ENCODE data around the gene HS3ST3A1.

The HS3ST3A1 gene

DNA sequence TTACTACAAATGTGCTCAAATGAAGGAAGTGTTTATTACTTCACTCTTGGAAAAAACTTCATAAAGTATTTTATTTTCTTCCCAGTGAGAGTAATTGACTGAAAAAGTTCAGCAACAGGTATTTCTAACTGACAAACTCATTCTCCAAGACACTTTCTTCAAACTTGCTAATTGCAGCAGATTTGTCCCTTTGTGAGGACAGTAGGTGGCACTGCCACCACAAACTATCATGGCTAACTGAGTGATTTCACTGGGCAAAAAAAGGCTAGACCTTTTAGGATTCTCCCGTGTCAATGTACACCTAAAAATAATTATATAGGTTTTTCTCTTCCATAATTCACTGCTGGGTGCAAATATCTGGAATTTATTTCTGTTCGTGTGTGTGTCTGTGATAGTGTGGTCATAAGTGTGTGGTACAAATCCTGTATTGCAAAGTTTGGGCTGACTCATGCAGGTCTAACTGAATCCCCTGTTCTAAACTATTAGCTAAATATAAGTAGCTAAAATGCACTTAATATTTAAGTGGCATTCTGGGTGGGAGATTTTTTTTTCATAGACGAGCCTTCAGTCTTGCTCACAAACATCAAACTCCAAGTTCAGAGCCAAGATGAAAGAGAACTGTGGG, 3.9 kb downstream of the HS3ST3A1 start:
- DNase-seq = no peak

DNA sequence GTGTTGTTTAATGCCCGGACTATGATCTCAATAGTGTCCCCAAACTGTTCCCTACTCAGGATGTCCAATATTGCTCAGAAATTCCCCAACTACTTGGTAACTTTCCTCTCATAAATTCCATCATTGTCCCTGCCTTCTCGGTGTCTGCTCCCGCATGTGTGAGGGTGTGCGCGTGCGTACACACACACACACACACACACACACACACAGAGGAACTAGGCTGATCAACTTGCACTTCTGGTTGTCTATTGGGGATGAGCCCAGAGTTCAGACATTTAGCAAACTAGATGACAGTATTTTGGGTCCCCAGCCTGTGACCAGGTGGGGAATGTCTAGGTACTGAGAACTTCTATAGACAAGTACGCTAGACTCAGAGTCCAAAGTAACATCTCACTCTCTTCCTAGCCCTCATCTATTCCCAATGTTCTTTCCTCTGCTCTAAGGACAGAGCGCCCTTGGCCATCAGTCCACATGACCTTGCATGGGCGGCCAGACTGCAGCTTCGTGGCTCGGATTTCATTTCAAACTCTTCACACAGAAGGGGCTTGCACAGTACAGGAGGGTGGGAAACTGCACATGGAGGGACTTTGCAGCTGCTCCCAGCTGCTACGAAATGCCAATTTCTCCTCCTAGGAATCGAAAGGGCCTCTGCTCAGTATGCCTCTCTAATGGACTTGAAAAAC, 5.3 kb downstream of the HS3ST3A1 start:
- DNase-seq = no peak

DNA sequence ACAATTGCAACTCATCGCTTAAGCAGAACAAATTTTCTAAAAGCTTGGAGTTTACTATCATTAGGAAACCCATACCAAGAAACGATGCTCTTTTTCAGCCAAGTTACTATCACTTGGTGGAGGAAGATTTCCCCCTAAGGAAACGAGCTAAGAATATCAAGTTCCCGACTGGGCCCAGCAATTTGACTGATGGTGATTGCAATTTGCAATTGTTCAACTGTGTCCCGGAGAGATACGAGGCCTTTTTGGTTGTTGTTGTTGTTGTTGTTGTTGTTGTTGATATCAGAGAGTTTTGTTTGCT, 6.2 kb downstream of the HS3ST3A1 start:
- DNase-seq = no peak

DNA sequence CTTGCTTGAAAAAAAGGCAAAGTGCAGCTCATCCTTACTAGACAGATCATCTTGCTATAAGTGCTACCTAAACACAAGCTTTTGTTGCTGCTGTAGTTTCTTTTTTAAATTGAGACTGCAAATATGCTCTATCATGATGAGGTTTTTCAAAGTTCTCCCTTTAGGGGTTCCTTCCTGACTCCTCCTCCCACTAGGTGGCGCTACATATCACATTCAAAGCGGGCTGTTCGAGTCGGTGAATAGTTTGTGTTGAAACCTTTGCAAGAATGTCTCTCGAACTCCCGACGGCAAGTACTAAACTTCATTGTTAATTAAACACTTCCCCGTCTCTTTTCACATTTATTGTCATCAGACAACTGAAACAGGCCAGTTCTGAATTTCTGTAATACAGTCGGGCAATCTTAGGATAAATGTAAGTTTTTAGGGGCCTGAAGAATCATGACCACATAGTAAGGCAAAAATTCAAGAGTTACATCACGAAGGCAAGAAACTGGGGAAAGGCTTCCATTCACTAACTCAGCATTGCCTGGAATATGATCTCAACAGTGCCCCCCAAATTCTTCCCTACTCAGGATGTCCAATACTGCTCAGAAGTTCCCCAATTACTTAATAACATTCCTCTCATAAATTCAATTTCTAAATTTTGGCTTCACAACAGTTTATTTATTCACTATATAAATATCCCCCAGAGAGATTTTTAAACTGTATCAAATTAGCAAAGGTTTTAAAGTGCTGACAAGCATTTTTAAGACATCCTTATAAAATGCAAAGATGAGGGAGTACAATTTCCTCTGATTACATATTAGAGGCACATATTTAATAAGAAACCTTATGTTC, 6.7 kb downstream of the HS3ST3A1 start:
- DNase-seq = peak; percentile 79 to 86

DNA sequence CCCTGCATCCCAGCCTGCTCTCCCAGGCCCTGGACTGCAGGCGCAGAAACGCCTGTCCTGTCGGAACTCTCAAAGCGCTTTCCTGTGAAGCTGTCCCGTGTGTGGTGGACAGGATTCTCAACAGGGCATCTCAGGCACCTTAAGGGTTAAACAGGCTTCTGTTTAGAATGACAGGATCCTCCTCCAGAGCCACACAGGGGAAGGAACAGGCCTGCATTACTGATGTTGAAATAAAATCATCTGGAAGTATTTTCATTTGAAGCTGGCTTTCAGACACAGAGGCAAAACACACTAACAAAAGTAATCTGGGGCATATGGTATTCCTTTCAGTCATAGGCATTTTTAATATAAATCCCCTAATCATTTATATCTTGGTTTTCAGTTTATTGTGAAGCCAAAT, 7.4 kb downstream of the HS3ST3A1 start:
- DNase-seq = no peak

DNA sequence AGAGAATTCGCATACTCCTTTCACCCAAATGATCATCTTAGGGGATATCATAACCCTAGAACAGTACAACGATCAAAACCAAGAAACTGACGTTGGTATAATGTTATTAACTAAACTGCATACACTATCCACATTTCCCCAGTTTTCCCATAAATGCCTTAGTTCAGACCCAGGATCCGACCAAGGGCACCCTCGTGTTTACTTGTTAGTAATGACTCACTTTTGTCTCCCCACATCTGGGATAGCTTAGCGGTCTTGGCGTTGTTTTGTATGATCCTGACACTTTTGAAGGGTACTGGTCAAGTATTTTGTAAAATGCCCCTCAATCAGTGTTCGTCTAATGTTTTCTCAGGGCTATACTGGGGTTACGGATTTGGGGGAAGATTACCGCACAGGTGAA, 8.0 kb downstream of the HS3ST3A1 start:
- DNase-seq = no peak

DNA sequence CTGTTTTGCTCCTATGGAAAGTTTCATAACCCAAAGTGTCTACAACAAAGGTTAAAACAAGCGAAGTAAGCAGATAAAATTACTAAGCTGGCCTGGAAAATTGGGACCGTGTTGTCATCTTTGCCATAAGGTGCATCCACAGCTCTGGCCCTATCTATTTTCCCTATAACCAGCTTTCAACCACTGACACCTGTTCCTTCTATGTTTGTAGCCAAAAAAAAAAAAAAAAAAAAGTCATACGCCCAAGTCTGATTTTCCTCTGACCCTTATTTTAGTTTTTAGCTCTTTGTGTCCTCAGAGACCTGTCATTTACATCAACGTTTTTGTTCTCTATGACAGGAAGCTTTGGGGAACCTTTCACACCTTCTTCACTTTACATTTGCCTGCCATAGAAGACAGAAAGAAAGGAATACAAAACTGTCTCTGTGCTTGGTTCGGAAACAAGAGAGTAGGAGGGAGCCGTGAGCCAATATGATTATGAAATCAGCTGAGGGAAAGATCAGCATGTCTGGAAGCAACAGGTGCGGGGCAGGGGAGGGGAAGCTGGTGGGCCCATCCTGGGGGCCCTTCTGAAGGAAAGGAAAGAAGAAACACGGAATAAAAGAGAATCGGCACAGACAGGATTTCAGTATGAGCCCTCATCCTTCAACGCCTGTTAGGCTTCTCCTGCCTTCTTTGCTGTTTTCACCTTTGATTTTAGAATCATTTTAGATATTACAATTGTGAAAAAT, 8.5 kb downstream of the HS3ST3A1 start:
- no peak for DNase-seq

DNA sequence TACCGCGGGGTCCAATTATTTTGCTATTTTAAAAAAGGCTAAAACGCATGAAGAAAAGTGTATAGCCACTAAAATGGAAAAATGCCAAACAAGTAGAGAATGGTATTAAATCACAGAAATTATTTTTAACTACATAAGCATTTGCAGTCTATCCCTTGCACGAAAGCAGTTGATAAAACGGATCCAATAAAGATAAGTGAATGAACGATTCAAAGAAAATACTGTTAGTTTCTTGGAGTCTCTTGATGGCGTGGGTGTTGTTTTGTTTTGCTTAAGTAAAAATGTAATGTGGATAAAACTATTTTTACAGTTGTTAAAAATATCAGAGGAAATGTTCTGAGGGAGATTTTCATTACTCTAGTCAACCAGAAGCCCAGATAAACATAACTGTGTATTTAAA, 9.3 kb downstream of the HS3ST3A1 start:
- no peak for DNase-seq

DNA sequence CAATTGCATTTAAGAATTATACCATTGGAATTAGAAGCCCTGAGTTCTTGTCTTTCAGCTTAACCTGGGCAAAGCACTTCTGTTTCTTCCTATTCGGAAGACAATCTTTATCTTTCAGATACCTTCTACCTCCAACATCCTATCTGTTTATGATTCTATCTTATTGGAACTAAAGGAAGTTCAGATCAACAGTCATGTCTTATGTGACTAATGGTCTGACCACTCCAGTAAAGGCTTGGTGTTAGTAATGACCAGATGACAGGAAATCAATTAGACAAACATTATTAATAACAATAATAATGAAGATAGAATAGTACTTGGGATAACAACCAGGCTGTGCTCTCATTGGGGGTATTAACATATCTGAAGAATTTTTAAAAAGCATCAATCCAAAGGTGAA, 11.3 kb downstream of the HS3ST3A1 start:
- DNase-seq = no peak

DNA sequence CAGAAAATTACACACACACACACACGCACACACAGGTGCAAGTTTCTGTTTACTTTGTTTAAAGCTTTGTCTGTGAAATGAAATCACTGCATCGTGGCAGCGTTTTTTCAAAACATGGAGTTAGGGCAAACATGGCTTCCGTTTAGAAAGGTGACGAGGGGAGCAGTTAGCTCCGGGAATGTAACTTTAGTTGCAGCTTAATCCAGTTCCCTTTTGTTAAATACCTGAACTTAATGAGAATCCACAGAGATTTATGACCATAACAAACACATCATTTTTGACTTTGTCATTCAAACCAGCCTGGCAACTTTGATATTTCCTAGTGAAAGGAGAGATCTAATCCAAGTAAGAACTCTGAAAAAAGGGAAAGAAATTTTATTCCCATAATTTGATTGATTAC, 12.1 kb downstream of the HS3ST3A1 start:
- DNase-seq = no peak

DNA sequence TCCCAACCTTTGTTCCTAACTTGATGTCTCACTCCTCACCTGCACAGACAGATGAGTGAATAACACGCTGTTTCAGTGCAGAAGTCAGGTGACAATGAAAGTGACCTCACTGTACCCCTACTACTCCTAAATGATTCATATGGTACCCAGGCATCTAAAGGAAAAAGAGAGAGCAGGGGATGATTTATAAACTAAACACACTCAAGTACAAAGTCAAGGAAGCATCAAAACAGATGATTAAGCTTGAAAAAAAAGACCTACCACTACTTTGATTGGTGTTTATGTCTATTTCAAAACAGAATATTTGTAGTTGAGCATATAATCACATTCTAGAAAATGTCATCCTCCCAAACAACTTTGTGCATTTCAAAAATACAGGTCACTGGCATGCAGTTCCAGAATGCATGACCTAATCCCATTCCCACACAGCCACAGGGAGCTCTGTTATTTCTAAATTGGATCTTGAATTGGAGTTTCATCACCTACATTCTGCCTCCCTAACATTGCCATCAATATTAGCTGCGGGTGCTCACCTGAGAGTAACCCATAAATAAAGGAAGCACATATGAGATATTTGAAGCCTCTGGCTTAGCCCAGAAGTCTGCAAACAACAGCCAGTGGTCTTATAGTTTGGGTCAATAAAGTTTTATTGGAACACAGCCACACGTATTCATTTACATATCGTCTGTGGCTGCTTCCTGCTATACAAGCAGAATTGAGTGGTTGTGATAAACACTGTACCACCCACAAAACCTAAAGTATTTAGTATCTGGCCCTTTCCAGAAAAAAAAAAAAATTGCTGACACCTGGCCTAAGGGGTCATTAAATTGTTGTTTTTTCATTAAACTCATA, 14.0 kb downstream of the HS3ST3A1 start:
- no peak for DNase-seq

DNA sequence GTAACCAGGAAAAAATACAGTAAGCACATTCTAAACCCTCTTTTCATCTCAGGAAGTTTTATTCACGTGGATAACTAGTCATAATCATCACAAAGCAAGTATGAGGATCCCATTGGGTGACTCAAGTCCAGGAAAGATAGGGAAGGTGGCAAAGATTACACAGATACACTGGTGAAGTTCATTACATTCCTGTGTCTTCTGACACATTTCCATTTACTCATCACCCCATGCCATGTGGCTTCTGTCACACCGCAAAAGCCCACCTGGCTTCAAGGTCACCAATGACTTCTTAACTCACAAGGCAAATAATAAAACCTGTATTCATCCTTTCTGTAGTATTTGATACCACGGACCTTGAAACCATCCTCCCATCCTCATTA, 17.0 kb downstream of the HS3ST3A1 start:
- DNase-seq = no peak

DNA sequence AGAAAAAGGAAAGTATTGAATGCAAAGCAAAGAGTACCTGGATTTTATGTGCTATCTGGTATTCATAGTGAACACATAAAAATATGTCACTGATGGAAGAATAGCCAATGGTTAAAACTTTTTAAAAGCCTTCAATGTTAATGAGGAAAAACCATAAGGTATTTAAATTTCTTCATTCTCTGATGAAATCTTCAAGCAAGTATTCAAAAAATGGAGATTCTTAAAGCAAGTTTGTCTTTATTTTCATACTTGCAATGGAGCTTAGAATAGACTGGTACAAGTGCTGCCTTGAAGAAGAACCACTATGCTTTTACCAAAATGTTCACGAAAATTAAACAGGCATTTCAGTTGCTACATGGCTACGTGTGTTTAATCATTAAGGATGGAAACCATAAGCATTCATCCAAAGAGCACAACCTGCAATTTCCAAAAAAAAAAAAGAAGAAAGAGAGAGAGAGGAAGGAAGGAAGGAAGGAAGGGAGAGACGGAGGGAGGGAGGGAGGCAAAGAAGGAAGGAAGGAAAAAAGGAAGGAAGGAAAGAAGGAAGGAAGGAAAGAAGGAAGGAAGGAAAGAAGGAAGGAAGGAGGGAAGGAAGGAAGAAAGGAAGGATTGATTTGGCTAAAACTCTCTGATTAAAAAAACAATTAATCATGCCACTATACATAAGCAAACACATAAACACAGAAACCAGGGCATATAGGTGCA, 17.6 kb downstream of the HS3ST3A1 start:
- DNase-seq = no peak

DNA sequence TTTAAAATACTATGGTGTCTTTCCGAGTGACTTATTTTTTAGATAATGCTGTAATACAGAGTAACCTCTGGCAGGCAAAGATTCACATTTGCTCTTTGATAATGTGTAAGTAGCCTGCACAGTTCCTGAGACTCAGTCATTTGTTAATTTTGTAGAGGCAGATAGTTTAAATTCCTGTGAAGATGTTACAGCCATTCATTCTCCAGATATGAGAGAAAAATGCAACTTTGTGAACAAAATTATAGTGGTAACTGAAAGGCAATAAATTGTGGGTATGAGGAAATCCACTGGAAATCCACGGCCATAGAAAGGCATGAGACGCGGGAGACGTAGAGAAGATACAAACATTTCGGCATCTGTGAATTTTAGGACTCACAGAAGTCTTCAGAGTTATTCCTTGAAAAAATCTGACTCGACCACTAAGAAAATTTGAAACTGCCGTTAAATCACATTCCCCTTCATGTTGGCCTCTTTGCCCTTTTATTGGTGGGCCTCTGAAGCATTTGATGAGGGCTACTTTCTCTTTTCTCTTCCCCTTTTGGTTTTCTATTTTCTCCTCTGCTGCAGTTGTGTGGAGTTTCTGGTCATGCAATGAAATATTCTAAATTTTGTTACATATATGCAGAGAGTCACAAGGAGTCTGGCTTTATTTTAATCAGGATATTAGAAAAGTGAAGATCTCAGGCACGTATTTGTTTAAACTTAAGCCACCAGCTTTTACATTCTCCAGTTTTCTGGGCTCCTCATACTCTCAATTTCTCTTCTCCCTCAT, 18.8 kb downstream of the HS3ST3A1 start:
- no peak for DNase-seq

DNA sequence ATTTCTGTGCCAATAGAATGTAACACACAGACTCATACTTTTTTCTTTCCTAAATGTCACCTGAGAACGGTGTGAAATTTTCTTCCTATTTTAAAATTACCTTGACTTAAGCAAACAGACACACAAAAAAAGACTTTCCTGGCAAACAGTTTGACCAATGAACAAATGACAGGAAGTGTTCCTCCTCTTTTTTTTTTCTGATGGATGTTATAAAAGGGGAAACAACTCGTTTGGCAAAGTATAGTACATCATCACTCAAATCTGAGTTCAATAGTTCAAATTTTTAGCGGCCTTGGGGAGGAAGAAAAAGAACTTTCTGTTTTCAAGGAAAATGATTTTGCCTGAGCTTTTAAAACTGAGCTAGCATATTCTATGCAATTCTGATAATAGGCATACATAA, 19.8 kb downstream of the HS3ST3A1 start:
- DNase-seq = no peak

DNA sequence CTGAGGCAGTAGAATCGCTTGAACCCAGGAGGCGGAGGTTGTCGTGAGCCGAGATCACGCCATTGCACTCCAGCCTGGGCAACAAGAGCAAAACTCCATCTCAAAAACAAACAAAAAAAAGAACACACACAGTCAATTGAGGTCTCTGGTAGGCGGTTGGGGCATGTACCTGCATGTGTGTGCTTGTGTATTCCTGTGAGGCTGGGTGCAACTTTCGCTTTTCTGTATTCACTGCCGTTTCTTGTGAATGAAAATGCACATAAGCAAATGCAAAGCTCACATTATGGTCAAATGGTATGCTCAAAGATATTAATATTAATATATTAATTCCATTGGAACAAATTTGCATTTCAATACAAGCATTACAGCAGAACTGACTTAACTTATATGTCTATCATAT, 20.9 kb downstream of the HS3ST3A1 start:
- DNase-seq = no peak

DNA sequence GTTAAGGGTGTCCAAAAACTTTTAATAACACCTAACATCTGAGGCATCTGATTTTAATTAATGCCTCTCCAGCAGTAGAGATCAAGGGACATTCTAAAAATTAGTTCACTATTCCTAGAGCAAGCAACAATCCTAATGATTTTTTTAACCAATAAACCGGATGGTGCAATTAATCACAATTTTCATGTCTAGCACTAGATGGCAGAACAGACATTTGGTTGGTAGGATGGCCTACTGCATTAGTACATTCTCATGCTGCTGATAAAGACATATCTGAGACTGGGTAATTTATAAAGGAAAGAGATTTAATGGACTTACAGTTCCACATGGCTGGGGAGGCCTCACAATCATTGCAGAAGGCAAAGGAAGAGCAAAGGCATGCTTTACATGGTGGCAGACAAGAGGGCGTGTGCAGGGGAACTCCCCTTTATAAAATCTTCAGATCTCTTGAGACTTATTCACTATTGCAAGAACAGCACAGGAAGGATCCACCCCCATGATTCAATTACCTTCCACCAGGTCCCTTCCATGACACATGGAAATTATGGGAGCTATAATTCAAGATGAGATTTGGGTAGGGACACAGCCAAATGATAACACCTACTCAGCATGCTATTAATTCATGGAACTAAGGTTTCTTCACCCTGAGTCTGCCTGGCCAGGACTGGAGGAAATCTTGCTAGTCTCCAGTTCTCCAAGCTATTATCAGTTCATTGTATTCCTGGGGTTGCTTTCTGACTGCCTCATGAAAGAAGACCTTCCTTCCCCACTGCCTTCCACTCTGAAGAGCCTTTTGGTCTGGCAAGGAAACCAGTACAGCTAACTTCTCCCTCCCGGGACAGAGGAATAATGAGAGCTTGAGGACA, 24.8 kb downstream of the HS3ST3A1 start:
- DNase-seq = no peak

DNA sequence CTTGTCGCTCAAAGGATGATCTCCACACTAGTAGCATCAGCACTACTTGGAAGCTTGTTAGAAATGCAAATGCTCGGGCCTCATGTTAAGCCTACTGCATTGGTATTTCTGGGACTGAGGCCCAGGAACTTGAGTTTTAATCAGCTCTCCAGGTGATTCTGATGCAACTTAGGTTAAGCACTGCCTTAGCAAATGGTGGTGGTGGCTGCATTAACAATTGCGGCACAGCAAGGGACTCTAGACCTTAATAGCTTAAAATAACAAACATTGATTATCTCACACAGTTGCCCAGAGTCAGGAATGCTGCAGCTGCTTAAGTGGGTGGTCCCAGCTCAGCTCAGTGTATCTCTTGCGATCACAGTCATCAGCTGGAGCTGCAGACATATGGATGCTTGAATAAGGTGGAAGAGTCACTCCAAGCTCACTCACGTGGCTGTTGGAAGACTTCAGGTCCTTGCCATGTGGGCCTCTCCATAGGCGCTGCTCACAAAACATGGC, 25.8 kb downstream of the HS3ST3A1 start:
- no peak for DNase-seq

DNA sequence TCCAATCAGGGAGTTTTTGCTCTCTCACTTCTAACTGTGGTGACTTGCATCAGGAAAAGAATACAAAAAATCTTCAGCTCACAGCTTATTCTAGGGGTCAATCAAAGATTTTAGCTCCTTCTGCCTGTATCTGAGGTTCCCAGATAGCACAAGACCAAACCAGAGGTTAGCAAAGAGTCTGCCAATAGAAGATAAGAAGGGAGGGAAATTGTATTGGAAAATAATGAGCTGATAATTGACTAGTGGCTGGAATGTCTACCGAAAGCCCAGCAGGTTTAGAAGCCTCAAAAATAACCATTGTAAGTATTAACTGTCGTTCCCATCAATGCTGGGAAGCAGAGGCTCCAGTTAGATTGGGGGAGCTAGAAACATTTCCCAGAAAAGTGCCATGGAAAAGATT, 26.3 kb downstream of the HS3ST3A1 start:
- no peak for DNase-seq

DNA sequence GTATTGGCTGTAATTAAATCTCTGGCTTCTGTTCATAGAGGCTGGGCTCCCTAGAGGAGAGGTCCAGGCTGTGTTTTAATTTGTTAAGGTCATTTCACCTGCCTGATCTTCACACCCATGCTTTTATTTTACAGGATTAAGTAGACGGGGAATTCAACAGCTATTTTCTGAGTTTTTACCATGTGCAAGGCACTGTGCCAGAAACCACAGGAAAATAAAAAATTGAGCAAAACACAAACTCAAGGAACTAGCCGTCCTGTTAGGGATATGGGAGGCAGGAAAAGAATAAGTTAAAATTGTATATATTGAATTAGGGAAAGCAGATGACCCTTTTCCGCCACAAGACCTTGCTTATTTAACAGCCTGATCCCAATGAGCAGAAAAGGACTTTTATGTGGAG, 29.1 kb downstream of the HS3ST3A1 start:
- no peak for DNase-seq
